Erythroblast (primary cell): Measurements from ENCODE around the gene NEO1.

Experiments
- GATA1 ChIP-seq: IDR thresholded peaks from 2 replicates; pipeline ENCODE4 v1.6.1; 2011; ENCODE audit warnings: low read depth, mild to moderate bottlenecking, control low read depth, low read length, moderate library complexity
- POLR2A ChIP-seq: IDR thresholded peaks from 2 replicates; pipeline ENCODE4 v1.6.1; 2011; ENCODE audit warnings: mild to moderate bottlenecking, low read length

GRCh38 chr15:73153024-73153423 is 100.8 kb downstream of the NEO1 start:
- TF ChIP-seq POLR2A (no peak), GATA1 (no peak)
